Suprapubic skin (tissue), 4 donors: ENCODE measurements around the gene INHBC.

Experiments
- CTCF ChIP-seq, 2 donors: fragments of 200-600 bp in 1 of 2; fragments of 450-650 bp in 1 of 2; sonication (generic) in 1 of 2; IDR thresholded peaks; one replicate each; pipeline ENCODE4 v1.5.1; 2016 to 2019; ENCODE audit warnings: antibody characterized with exemption in 2 of 2, mild to moderate bottlenecking in 1 of 2, moderate library complexity in 1 of 2
- EP300 ChIP-seq: sonication (generic); formaldehyde crosslinking; IDR thresholded peaks from one replicate; pipeline ENCODE4 v1.6.1; 2017; ENCODE audit warnings: antibody characterized with exemption
- POLR2A ChIP-seq, 2 donors: fragments of 450-650 bp; IDR thresholded peaks; one replicate each; pipeline ENCODE4 v1.6.1; 2017; ENCODE audit warnings: antibody characterized with exemption in 2 of 2, mild to moderate bottlenecking in 2 of 2, moderate library complexity in 2 of 2
- POLR2AphosphoS5 ChIP-seq, 3 donors: sonication (generic); formaldehyde crosslinking; IDR thresholded peaks; one replicate each; pipeline ENCODE4 v1.6.1; 2017; ENCODE audit warnings: antibody characterized with exemption in 3 of 3

GRCh38 chr12:57475271-57476161, 40.9 kb downstream of the INHBC start:
- TF ChIP-seq POLR2AphosphoS5 (IDR thresholded peaks at IDR 0.05): no peak
- no peak for TF ChIP-seq EP300
- no peak for TF ChIP-seq CTCF (IDR thresholded peaks at IDR 0.05)
- no peak for TF ChIP-seq POLR2A (IDR thresholded peaks at IDR 0.05)
